Aorta (tissue), 5 donors: Measurements from ENCODE around the gene SH3PXD2B. TPM values are rescaled to one million over a fixed set of nuclear protein-coding genes. Genes with fewer than 3 reads are reported as not detected.

Experiments
- ATAC-seq: fragments of 200-7000 bp; cut with Tn5 transposase; one replicate; pipeline ENCODE4 v1.9.1; 2022; ENCODE audit warnings: moderate library complexity; ENCODE audit not compliant: low FRiP score
- DNase-seq, 2 donors: peaks; one replicate each; pipeline ENCODE4 v3.0.0-alpha.2; 2020
- H3K27ac ChIP-seq, 2 donors: one replicate each; pipeline ENCODE4 v1.5.1; 2013; ENCODE audit warnings: low read length in 2 of 2, mild to moderate bottlenecking in 2 of 2, moderate library complexity in 2 of 2, control low read depth in 1 of 2, inconsistent platforms in 1 of 2, low read depth in 1 of 2
- H3K27me3 ChIP-seq, 2 donors: one replicate each; pipeline ENCODE4 v1.6.1; 2013; ENCODE audit warnings: control low read depth in 1 of 2, low read length in 1 of 2, mild to moderate bottlenecking in 1 of 2, moderate library complexity in 1 of 2; ENCODE audit not compliant: insufficient read depth in 2 of 2, control insufficient read depth in 1 of 2
- H3K36me3 ChIP-seq, 2 donors: one replicate each; pipeline ENCODE4 v1.6.1; 2013; ENCODE audit warnings: control low read depth in 1 of 2, low read length in 1 of 2, mild to moderate bottlenecking in 1 of 2; ENCODE audit not compliant: insufficient read depth in 2 of 2, control insufficient read depth in 1 of 2
- H3K4me1 ChIP-seq, 2 donors: one replicate each; pipeline ENCODE4 v1.6.1; 2013; ENCODE audit warnings: low read length in 2 of 2, control low read depth in 1 of 2, mild to moderate bottlenecking in 1 of 2, moderate library complexity in 1 of 2; ENCODE audit not compliant: insufficient read depth in 2 of 2, control insufficient read depth in 1 of 2
- H3K4me3 ChIP-seq, 2 donors: one replicate each; pipeline ENCODE4 v1.5.1; 2013; ENCODE audit warnings: low read length in 2 of 2, control low read depth in 1 of 2, mild to moderate bottlenecking in 1 of 2
- H3K9me3 ChIP-seq: one replicate; pipeline ENCODE4 v1.6.1; 2013; ENCODE audit warnings: mild to moderate bottlenecking, low read length; ENCODE audit not compliant: control insufficient read depth
- WGBS, 2 donors: extraction: QIAGEN DNeasy Blood & Tissue Kit; methylation state at CpG; one replicate each; pipeline ENCODE4 v1.1.7; 2013; 5-methylcytosine and 5-hydroxymethylcytosine counted together
- intact Hi-C, 2 donors: fragments of 100-400 bp; cut with DNase I; formaldehyde crosslinking; loops; one replicate each; pipeline versions ENCODE4 v1.14.2 to v1.15.0; 2022
- polyA plus RNA-seq, 2 donors: library from polyadenylated mRNA; stranded (reverse); fragments of 200-250 nt; gene quantifications; one replicate each; pipeline ENCODE4 v1.2.3, GENCODE V29; 2013
- total RNA-seq, 2 donors: library from RNA; stranded (reverse); fragmentation: NEBNext Ultra II Directional; extraction: Animal tissue kit (Norgen Biotek cat#: 25700); gene quantifications; one replicate each; pipeline ENCODE4 v1.2.1, GENCODE V29; 2021
- donor health status: healthy with polysubstance abuse.
- donor health status: Bipolar disorder and iron deficiency.
- donor health status: DM: no; HTN: no; CAD: no.
- donor health status: DM: no; HTN: no; CAD: no.
- donor health status: DM: yes; HTN: yes; CAD: no.

The SH3PXD2B gene
- total and polyA plus RNA-seq, 4 donors, result 4.5 to 69.1 (median 25.3) TPM

DNA sequence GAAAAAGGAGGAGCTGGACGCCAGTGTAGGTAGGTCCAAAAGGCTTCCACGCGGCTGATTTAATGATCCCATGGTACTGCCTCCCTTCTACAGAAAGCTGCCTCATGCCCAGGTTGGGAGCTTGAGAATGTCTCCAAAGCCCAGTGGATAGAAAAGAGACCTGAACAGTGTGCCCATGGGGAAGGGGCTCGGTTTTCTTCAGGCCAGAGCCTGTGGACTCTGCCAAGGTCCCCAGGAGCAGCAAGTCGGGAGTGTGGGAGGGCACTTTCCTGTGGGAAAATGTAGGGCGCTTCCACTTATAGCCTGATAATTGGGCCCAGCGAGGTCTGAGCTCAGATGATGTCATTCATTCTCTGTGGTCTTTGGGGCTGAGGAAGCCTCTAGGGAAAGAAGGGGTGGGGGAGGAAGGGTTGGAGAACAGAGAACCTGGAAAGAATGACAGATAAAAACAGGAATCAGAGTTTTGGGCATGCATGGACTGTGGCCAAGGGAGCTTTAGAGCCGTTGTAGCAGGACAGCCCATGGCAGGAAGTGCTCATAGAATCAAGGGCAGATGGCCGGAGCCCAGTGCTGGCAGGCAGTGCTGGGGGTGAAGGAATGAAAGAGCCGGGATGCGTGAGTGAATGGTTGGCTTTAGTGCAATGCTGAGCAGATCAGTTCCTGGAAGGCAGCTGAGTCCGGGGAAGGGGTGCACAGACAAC lies 42.5 kb upstream of the SH3PXD2B start:
- Histone ChIP-seq H3K4me3 (no peak overlapping the region), H3K36me3 (no peaks in the 10 kb centered on the region), H3K27me3 (no peaks in the 10 kb centered on the region), H3K27ac (no peak overlapping the region), H3K9me3 (no peaks in the 10 kb centered on the region), H3K4me1 (no peaks in the 10 kb centered on the region)
- intact Hi-C loops, result no loop called here
- peak; percentile 66 to 84 for DNase-seq
- peak; percentile 42 for ATAC-seq
- WGBS, 2 donors, result 20 to 24% methylated on average over 12 of the region's 12 CpGs

DNA sequence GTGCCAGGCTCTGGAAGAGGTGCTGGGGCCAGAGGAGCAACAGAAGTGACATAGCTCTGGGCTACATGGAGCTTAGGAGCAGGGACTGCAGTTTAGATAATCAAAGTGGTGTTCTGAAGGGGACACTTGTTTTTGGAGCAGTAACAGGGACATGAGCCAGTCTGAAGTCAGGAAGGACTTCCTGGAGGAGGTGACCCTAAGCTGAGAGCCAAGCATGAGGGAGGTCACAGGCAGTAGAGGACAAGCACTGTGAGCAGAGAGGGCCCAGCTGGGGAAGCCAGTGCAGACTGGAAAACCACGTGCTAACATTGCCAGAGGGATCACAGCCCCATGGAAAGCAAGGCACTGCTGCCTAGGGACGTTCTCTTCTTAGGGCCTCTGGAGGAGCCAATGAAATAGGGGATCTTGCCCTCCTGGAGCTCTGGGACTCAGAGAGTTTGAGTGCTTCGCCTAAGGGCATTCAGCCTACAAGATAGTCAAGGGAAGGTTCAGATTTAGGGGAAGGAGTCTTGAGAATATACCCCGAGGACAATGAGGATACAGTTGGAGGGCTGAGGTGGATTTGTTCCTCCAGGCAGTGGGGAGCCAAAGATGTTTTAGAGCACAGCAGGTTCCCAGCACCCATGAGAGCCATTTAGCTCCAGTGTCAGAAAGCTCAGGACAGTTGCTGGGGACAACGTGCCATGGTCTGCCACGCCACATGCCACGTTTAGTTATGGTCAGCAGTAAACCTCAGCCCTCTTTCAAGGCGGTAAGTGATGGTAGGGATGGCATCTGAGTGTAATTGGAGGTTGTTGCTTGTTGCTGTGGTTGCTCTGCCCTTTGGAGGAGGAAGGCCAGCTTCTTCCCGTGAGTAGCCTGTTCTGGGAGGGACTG lies 40.5 kb upstream of the SH3PXD2B start:
- 89 to 90% methylated on average over 9 of the region's 9 CpGs for WGBS, 2 donors
- DNase-seq (no peak), ATAC-seq (no peak)
- intact Hi-C loops, result no loop called here
- Histone ChIP-seq H3K9me3 (no peaks in the 10 kb centered on the region), H3K27ac (no peak overlapping the region), H3K27me3 (no peaks in the 10 kb centered on the region), H3K36me3 (no peaks in the 10 kb centered on the region), H3K4me1 (no peaks in the 10 kb centered on the region), H3K4me3 (no peak overlapping the region)

DNA sequence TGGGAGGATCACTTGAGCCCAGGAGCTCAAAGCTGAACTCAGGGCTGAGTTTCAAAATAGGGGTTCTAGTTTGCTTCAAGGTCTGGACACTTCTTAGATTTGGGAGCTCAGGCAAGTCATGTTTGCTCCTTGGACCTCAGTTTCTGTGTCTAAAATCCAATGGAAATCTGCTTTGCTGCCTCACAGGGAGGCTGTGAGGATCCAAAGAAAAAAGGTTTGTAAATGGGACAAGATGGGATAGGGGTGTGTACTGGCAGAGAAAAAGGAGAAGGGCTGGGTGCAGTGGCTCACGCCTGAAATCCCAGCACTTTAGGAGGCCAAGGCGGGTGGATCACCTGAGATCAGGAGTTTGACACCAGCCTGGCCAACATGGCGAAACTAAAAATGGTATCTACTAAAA lies 39.6 kb upstream of the SH3PXD2B start:
- no peaks in the 10 kb centered on the region for H3K9me3 ChIP-seq
- ATAC-seq (no peak), DNase-seq (no peak)
- H3K27me3 ChIP-seq, result no peaks in the 10 kb centered on the region
- no peak overlapping the region for H3K4me3 ChIP-seq
- H3K36me3 ChIP-seq, result no peaks in the 10 kb centered on the region
- no peaks in the 10 kb centered on the region for H3K4me1 ChIP-seq
- WGBS, 2 donors, result 95 to 97% methylated on average over 3 of the region's 3 CpGs
- intact Hi-C loops, result no loop called here
- no peak overlapping the region for H3K27ac ChIP-seq

DNA sequence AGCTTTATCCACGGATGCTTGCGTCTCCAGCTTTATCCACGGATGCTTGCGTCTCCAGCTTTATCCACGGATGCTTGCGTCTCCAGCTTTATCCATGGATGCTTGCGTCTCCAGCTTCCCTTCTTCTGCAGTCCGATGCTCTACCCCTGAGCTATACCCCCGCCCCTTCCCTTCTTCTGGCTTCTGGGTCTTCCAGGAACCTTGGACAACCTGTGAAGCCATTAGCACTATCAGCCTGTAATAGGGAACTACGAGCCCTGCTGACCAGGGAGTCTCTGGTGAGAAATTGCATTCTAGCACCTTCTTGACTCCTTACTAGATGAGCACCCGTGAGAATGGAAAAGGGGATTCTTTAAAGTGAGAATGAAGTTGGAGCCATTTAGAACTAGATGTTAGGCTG lies 39.1 kb upstream of the SH3PXD2B start:
- Histone ChIP-seq H3K9me3 (no peaks in the 10 kb centered on the region), H3K36me3 (no peaks in the 10 kb centered on the region), H3K27me3 (no peaks in the 10 kb centered on the region), H3K4me1 (no peaks in the 10 kb centered on the region), H3K27ac (no peak overlapping the region), H3K4me3 (no peak overlapping the region)
- DNase-seq, result no peak
- WGBS, 2 donors, result 92 to 94% methylated on average over 8 to 11 of the region's 11 CpGs
- no peak for ATAC-seq
- intact Hi-C loops, result no loop called here

DNA sequence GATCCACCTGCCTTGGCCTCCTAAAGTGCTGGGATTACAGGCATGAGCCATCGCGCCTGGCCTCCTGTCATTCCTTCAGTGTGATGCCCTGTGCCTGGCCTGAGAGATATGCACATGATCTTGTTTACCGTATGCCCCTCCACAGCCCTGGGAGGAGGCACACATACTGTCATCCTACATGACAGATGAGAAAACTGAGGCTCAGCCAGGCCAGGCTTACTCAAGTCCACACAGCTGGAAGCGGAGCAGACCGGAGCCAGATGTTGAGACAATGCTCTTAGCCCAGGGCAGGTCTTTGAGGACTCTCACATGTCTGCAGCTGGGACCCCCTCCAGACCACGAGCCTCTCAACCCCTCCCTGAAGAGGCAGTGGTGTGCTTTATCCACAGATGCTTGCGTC lies 38.7 kb upstream of the SH3PXD2B start:
- H3K4me1 ChIP-seq, result no peaks in the 10 kb centered on the region
- ATAC-seq (no peak), DNase-seq (no peak)
- 95 to 99% methylated on average over 7 of the region's 7 CpGs for WGBS, 2 donors
- intact Hi-C loops, result no loop called here
- H3K4me3 ChIP-seq, result no peak overlapping the region
- no peaks in the 10 kb centered on the region for H3K9me3 ChIP-seq
- H3K27ac ChIP-seq, result no peak overlapping the region
- H3K36me3 ChIP-seq, result no peaks in the 10 kb centered on the region
- no peaks in the 10 kb centered on the region for H3K27me3 ChIP-seq

DNA sequence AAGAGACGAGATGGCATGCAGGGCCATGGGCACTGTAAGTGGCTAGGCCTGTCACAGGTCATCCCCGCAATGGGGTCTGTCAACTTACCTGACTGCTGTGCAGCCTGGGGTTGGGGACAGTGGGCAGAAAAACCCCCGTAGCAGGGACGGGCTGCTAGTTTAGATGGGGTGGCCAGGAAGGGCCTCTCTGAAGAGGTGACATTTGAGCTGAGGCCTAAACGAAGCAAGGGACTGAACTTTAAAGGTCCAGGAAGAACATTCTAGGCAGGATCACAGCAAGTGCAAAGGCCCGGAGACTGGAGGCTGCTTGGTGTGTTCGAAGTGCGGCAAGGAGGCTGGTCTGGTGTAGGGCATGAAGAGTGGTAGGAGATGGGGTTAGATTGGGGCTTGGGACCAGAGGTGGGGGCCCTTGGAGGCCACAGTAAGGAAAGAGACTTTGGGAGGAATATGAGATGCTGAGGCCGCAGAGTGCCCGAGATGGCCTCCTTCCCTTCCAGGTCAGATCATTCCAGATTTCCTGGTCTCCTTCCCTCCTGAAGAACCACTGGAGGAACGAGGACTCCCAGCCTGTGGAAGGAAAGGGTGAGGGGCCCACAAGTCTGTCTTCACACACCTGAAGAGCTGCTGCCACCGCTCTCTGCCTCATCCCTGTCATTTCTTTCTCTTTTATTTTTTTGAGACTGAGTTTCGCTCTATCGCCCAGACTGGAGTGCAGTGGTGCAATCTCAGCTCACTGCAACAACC lies 37.9 kb upstream of the SH3PXD2B start:
- no peaks in the 10 kb centered on the region for H3K27me3 ChIP-seq
- H3K4me1 ChIP-seq, result no peaks in the 10 kb centered on the region
- no peaks in the 10 kb centered on the region for H3K36me3 ChIP-seq
- H3K27ac ChIP-seq, result no peak overlapping the region
- 89% methylated on average over 14 of the region's 14 CpGs for WGBS, 2 donors
- ATAC-seq (no peak), DNase-seq (no peak)
- intact Hi-C loops, result no loop called here
- no peak overlapping the region for H3K4me3 ChIP-seq
- no peaks in the 10 kb centered on the region for H3K9me3 ChIP-seq

DNA sequence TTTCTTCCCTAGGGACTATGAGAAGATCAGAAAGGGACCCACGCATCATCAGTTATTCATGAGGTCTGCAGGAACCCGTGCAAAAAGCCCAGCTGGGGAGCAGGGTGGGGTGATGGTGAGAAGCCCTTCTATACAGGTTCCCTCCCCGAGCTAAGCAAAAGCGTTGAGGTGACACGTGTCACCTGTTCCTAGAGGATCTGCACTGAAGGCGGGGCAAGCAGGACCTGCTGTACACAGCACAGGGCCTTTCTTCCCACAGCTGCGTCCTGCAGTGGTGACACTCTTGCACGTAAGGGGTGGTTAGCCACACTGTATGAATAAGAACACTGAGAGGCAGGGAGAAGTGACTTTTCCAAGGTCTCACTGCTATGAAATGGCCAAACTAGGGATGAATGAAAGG lies 37.2 kb upstream of the SH3PXD2B start:
- H3K36me3 ChIP-seq, result no peaks in the 10 kb centered on the region
- H3K27me3 ChIP-seq, result no peaks in the 10 kb centered on the region
- no peaks in the 10 kb centered on the region for H3K4me1 ChIP-seq
- no peak overlapping the region for H3K4me3 ChIP-seq
- H3K9me3 ChIP-seq, result no peaks in the 10 kb centered on the region
- 79 to 80% methylated on average over 8 of the region's 8 CpGs for WGBS, 2 donors
- intact Hi-C loops, result no loop called here
- ATAC-seq, result no peak
- no peak for DNase-seq
- H3K27ac ChIP-seq, result no peak overlapping the region

DNA sequence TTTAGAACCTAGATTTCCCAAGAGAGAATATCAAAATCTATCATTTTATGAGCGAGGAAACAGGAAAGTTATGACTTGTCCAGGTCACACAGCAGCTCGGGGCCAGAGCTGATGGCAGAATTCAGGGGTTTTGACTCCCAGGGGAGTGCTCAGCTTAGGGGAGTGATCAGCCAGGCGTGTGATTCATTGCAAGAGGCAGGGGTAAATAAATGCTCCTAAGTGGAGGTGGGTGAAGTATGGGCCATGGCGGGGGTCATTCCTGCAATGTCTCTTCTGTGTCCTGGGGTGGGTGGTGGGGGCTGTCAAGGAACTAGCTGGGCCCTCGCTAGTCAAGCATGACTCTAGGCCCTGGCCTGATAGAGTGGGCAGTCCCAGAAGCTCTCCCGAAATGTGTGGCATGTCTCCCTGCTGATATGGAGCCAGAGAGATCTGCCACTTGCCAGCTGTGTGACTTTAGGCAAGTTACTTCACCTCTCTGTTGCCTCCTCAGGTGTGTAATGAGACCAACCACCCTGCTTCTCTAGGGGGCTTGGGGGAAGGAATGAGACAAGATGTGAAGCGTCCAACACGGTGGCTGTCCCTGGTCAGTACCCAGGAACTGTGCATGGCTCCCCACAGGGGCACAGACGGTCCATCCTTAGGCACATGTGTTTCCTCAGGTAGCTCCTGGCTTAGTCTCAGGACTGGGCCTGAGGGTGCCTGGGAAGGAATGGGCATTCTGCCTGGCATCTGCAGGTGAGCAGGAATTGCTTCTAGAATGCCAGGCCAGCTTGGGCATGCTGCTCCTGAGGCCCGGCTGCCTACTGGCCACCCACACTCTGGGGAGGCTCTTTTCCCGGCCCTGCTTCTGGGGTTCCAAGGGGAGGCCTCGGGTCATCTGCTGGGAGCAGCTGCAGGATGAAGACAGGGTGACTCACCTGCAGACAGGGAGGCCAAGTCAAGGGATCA lies 36.5 kb upstream of the SH3PXD2B start:
- no peak for ATAC-seq
- no peaks in the 10 kb centered on the region for H3K4me1 ChIP-seq
- no peak overlapping the region for H3K27ac ChIP-seq
- no peak for DNase-seq
- intact Hi-C loops, result no loop called here
- 84 to 87% methylated on average over 12 of the region's 12 CpGs for WGBS, 2 donors
- no peak overlapping the region for H3K4me3 ChIP-seq
- no peaks in the 10 kb centered on the region for H3K36me3 ChIP-seq
- no peaks in the 10 kb centered on the region for H3K9me3 ChIP-seq
- H3K27me3 ChIP-seq, result no peaks in the 10 kb centered on the region
